ENCODE data around the gene PRM1.

The PRM1 gene

DNA sequence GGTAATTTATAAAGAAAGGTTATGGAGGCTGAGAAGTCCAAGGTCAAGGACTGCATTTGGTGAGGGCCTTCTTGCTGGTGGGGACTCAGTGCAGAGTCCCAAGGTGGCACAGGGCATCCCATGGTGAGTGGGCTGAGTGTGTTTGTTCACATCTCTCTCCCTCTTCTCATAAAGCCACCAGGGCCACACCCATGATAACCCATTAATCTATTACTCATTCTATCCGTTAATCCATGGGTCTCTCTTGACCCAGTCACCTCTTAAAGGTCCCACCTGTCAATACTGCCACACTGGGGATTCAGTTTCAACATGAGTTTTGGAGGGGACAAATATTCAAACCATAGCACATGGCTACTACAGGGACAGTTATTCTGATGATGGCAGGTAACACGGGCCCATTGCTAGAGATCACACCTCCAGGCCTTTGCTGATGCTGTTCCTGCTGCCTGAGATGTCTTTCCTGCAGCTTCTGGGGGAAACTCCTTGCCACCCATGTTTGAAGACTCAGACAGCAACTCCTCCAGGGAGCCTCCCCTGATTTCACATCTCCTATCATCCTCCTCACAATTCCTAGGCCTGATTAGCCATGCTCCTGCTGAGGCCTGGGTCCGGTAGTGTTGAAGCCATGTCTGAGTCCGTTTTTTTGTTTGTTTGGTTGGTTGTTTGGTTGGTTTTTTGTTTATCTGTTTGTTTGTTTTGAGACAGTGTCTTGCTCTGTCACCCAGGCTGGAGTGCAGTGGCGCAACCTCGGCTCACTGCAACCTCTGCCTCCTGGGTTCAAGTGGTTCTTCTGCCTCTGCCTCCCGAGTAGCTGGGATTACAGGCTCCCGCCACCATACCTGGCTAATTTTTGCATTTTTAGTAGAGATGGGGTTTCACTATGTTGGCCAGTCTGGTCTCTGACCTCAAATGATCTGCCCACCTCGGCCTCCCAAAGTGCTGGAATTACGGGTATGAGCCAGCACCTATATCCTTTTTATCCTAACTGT is 41.2 kb downstream of the PRM1 start:
- H3K4me3 ChIP-seq (ENCODE audit: low read depth, low read length), result no peak overlapping the region

DNA sequence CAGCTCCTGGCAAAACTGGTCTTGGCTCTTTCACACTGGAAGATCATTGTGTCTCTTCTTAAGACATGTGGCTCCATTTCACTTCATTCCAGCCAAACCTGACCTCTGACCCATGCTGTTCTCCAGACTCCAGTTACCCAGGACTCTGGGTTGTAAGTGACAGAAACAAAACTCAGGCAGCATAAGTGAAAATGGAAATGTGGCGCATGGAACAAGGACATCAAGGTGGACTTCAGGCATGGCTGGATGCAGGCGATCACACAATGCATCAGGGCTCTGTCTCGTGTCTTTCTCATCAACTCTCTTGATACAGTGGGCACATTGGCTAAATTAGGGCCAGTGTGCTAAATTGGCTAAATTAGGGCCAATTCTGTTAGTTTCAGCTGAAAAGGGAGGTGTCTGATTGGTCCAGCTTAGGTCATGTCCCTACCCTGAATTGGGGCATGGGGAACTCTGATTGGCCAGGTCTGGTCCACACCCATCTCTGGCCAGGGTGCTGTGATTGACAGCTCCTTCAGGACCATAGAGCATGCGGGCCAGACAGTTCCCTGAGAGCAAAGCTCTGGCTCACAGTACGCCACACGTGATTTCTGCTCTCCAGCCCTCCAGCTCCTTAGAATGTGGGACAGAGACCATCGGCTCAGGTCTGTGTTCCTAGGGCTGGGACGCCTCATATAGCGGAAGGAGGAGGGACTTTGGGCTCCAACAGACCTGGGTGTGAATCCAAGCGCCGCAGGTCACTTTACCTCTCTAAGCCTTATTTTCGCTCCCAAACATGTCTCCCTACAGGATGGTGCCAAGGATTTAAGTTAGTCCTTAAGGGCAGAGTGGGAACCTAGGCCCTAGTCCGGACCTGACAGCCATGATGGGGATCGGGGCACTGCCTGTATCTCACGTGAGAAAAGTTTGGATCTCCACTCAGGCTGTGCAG is 42.6 kb downstream of the PRM1 start:
- H3K4me3 ChIP-seq (ENCODE audit: low read depth, low read length), result no peak overlapping the region

DNA sequence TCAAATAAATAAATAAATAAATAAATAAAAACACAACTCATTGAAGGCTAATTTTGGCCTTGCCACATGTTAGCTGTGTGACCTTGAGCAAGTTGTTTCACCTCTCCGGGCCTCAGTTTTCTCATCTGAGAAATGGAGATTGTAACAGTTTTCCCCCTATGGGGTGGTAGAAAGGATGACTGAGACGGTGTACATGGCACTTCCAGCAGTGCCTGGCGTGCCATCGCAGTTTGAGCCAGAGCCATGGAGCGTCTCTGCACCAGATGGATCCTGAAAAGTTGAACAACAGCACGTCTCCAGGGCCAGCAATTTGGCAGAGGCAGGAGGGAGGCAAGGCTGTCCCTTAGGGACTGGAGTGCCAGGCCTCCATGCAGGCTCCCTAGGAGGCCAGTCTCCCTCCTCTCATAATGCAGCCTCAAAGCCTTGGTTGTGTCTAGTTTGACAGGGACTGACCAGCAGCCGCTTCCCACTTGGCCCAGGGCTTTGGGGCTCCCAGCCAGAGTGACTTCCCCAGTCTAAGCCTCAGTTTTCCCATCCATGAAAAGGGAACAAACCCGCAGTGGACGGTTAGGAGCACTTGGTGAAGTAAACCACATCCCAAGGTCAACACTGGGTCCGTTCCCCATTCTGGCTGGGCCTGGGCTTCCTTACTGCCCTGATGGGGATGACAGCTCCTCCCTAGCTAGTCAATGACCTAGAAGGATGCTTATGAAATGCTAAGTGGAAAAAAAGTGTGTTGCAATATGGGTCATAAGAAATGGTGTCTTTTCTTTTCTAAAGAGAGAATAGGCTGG is 44.5 kb downstream of the PRM1 start:
- no peak overlapping the region for H3K4me3 ChIP-seq (ENCODE audit: low read depth, low read length)

DNA sequence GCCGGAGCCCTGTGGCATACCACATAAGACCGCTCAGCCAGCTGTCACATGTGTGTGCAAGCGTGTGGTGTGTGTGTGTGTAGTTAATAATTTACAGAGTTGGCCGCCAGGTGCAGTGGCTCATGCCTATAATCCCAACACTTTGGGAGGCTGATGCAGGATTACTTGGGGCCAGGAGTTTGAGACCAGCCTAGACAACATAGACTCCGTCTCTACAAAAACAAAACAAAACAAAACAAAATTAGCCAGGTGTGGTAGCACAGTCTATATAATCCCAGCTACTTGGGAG is 45.5 kb downstream of the PRM1 start:
- no peak overlapping the region for H3K4me3 ChIP-seq (ENCODE audit: low read depth, low read length)

DNA sequence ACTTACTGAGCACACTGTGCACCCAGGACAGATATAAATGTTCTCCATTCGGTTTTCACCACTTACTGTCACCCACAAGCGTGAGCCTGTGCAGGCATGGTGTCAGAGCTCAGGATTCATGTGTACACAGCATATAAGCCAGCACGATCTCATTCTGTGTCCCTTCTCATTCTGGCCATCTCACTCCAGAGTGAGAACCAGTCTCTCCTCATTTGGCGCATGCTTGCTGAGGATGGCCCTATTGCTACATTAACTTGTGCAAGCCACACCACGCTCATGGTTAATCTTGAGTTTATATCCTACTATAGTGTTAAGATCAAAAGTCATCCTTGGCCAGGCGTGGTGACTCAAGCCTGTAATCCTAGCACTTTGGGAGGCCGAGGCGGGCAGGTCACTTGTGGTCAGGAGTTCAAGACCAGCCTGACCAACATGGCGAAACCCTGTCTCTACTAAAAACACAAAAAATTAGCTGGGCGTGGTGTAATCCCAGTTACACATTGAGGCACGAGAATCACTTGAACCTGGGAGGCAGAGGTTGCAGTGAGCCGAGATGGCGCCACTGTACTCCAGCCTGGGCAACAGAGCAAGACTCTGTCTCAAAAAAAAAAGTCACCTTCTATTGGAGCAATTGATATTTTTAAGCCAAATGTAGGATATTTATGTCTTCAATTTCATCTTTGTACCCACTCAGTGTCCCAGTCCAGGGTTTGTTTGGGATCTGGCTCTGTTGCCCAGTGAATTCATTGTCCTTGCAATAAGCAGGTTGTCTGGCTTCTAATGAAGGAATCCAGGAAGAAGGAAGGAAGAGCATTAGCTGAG is 46.0 kb downstream of the PRM1 start:
- H3K4me3 ChIP-seq (ENCODE audit: low read depth, low read length), result no peak overlapping the region

DNA sequence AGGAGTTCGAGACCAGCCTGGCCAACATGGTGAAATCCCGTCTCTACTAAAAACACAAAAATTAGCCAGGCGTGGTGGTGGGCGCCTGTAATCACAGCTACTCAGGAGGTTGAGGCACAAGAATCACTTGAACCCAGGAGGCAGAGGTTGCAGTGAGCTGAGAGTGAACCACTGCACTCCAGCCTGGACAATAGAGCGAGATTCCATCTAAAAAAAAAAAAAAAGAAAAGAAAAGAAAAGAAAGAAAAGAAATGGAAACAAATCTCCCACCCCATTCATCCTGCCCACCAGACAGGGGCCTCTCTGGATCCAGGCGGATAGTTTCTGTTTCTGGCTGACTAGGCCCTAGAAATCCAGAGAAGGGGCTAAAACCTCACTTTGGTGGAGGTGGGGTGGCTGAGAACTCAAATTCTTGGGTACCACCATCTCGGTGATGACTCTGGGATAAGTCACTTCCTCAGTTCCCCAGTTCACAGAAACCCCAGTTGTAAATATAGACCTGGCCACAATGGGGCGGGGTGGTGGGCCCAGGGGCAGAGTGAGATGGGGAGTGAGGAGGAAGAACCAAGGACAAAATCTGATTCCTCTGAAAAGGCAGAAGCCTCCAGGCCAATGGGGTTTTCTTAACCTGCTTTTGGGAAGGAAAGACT is 47.3 kb downstream of the PRM1 start:
- no peak overlapping the region for H3K4me3 ChIP-seq (ENCODE audit: low read depth, low read length)

DNA sequence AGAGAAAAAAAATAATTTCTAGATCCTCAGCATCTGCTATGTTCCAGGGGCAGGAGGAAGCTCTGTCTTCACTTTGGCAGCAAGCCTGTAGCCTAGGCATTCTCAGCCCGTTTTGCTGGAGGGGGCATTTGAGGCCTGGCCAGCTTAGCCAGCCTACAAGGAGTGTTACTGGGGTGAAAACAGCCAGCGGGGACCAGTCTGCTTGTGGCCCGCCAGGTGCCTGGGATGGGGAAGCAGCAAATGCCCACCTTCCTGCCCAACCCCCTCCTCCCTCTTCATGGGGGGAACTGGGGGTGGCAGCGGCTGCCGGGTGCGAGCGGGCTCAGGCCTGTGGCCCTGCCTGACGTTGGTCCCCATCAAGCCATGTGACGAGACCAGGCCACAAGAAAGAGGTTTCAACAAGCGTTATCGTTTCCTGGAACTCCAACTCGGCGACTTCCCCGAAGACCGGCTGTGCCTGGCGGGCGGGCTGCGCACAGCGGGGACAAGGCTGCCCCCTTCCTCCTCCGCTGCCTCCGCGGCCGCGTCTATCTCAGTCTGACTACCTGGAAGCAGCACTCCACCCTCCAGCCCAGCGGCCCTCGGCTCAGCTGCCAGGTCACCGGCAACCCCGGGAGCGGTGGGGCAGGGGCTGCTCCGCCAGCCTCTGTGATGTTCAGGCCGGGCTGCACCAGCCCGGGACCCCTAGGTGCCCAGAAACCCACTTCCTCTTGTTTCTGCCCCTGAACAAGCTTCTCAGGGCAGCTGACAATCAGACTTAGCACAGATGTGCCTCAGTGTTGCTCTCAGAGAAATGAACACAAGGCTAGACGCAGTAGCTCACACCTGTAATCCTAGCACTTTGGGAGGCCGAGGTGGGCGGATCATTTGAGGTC is 48.0 kb downstream of the PRM1 start:
- H3K4me3 ChIP-seq (ENCODE audit: low read depth, low read length), result no peak overlapping the region

DNA sequence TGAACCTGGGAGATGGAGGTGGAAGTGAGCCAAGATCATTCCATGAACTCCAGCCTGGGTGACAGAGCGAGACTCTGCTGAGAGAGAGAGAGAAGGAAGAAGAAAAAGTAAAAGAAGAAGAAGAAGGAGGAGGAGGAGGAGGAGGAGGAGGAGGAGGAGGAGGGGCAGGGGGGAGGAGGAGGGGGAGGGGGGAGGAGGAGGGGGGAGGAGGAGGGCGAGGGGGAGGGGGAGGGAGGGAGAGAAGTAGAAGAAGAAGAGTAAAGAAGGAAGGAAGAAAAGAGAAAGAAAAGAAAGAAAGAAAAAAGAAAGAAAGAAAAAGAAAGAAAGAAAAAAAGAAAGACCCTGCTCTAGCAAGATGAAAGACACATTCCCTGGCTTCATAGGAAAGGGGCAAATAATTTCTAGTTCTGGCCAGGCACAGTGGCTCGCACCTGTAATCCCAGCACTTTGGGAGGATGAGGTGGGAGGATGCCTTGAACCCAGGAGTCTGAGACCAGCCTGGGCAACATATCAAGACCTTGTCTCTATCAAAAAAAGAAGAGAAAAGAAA is 48.8 kb downstream of the PRM1 start:
- H3K4me3 ChIP-seq (ENCODE audit: low read depth, low read length), result no peak overlapping the region

DNA sequence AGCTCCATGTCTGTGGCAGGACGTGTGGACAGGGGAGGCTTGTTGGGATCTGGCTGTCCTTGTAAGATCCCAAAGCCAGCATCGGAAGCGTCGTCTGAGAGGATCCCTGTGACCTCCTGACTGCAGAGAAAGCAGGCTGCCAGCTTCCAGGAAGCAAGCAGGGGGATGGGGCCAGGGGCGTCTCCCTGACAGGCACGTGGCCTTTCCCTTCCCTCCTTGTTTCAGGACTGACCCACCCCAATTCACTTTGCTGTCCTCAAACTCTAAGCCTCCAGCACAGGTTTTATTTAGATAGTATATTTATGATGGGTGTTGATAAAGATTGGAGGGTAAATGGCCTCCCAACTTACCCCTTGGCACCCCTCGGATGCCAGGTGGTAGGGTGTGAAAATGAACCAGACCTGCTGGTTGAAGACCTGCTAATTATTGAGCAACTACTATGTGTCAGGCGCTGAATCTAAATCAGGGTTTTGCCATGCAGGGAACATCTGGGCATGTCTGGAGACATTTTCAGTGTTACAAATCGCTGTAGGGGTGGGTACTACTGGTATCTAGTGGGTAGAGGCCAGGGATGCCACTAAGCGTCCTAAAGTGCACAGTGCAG is 49.7 kb downstream of the PRM1 start:
- H3K4me3 ChIP-seq (ENCODE audit: low read depth, low read length), result no peak overlapping the region
